T-helper 17 cell (primary cell): ENCODE results near the gene FCN3. TPM values are rescaled to one million over a fixed set of nuclear protein-coding genes. Genes with fewer than 3 reads are reported as not detected.

Experiments used
- ATAC-seq: fragments of 150-1000 bp; cut with Tn5 transposase; 2 replicates; pipeline ENCODE4 v1.10.0; 2021; ENCODE audit warnings: mild to moderate bottlenecking, moderate library complexity
- DNase-seq, 3 donors: peaks; one replicate each; pipeline versions ENCODE4 v3.0.0 to v3.0.0-alpha.2; 2020 to 2021
- H3K9me3 ChIP-seq: one replicate; pipeline ENCODE4 v1.7.0; 2013; ENCODE audit warnings: low read length, mild to moderate bottlenecking; ENCODE audit not compliant: control insufficient read depth, poor library complexity, severe bottlenecking
- H3K27ac Mint-ChIP-seq: one replicate; pipeline ENCODE4 v1.8.0; 2022; ENCODE audit warnings: mild to moderate bottlenecking, moderate library complexity, mixed read lengths
- H3K27me3 Mint-ChIP-seq: one replicate; pipeline ENCODE4 v1.8.0; 2022; ENCODE audit warnings: mixed read lengths
- H3K36me3 Mint-ChIP-seq: one replicate; pipeline ENCODE4 v1.8.0; 2022; ENCODE audit warnings: low read depth, mixed read lengths
- H3K4me1 Mint-ChIP-seq: one replicate; pipeline ENCODE4 v1.8.0; 2022; ENCODE audit warnings: mild to moderate bottlenecking, mixed read lengths
- H3K4me3 Mint-ChIP-seq: one replicate; pipeline ENCODE4 v1.8.0; 2022; ENCODE audit warnings: mild to moderate bottlenecking, moderate library complexity, mixed read lengths
- total RNA-seq, 4 donors: library from RNA in 2 of 4; stranded (reverse) in 2 of 4; gene quantifications; one replicate each; pipeline ENCODE4 v1.2.3 and lab custom pipeline; 2022 to 2026

Gene FCN3
- total RNA-seq, 2 donors from 2014 or later = not detected

- peaks cover 57% of the 10 kb centered on the region for H3K4me1 Mint-ChIP-seq
- H3K27ac Mint-ChIP-seq = peak overlapping the region; percentile 98
- ATAC-seq (peak; percentile 87), DNase-seq (peak; percentile 64 to 76 (median 67))
- H3K27me3 Mint-ChIP-seq = no peaks in the 10 kb centered on the region
- H3K4me3 Mint-ChIP-seq = peak overlapping the region; percentile 99
- H3K36me3 Mint-ChIP-seq = peaks cover 10% of the 10 kb centered on the region
- H3K9me3 ChIP-seq = no peaks in the 10 kb centered on the region
Measured at GRCh38 chr1:27342778-27343638, 31.6 kb downstream of the FCN3 start.

- Mint-ChIP-seq H3K4me3 (peak overlapping the region; percentile 99), H3K27ac (peak overlapping the region; percentile 98), H3K27me3 (no peaks in the 10 kb centered on the region), H3K36me3 (peaks cover 9% of the 10 kb centered on the region), H3K4me1 (peaks cover 53% of the 10 kb centered on the region)
- DNase-seq = no peak
- no peaks in the 10 kb centered on the region for H3K9me3 ChIP-seq
- ATAC-seq = peak; percentile 48
Measured at GRCh38 chr1:27342391-27342777, 32.2 kb downstream of the FCN3 start.

- H3K27ac Mint-ChIP-seq = peak within 1 kb of the TSS; percentile 98
- peak; percentile 45 to 56 (median 54) for DNase-seq
- H3K9me3 ChIP-seq = no peaks in the 10 kb centered on the region
- no peaks in the 10 kb centered on the region for H3K27me3 Mint-ChIP-seq
- H3K4me3 Mint-ChIP-seq = peak within 1 kb of the TSS; percentile 99
- H3K4me1 Mint-ChIP-seq = peaks cover 49% of the 10 kb centered on the region
- peaks cover 9% of the 10 kb centered on the region for H3K36me3 Mint-ChIP-seq
- ATAC-seq = peak; percentile 66
Measured at GRCh38 chr1:27341525-27342252, 32.9 kb downstream of the FCN3 start, which contains the start of gene SYTL1. Gene SYTL1, plus strand, starts transcription at chr1:27342022. Its CDS starts 3,313 bp downstream, at chr1:27345335.

- H3K9me3 ChIP-seq = no peaks in the 10 kb centered on the region
- Mint-ChIP-seq H3K27ac (peak overlapping the region; percentile 98), H3K27me3 (no peaks in the 10 kb centered on the region), H3K4me1 (peaks cover 39% of the 10 kb centered on the region), H3K36me3 (peaks cover 5% of the 10 kb centered on the region), H3K4me3 (peak overlapping the region; percentile 76)
- no peak for DNase-seq
- ATAC-seq = no peak
Measured at GRCh38 chr1:27339213-27339612, 35.4 kb downstream of the FCN3 start.

- H3K9me3 ChIP-seq = no peaks in the 10 kb centered on the region
- DNase-seq = no peak
- peaks cover 5% of the 10 kb centered on the region for H3K36me3 Mint-ChIP-seq
- peak overlapping the region; percentile 98 for H3K27ac Mint-ChIP-seq
- peak overlapping the region; percentile 76 for H3K4me3 Mint-ChIP-seq
- H3K4me1 Mint-ChIP-seq = peaks cover 37% of the 10 kb centered on the region
- H3K27me3 Mint-ChIP-seq = no peaks in the 10 kb centered on the region
- no peak for ATAC-seq
Measured at GRCh38 chr1:27338751-27339150, 35.9 kb downstream of the FCN3 start.

- DNase-seq = no peak
- H3K4me3 Mint-ChIP-seq = no peak overlapping the region
- peaks cover 35% of the 10 kb centered on the region for H3K4me1 Mint-ChIP-seq
- H3K36me3 Mint-ChIP-seq = no peaks in the 10 kb centered on the region
- H3K27me3 Mint-ChIP-seq = no peaks in the 10 kb centered on the region
- H3K27ac Mint-ChIP-seq = peak overlapping the region; percentile 75
- H3K9me3 ChIP-seq = no peaks in the 10 kb centered on the region
- no peak for ATAC-seq
Measured at GRCh38 chr1:27336756-27337155, 37.9 kb downstream of the FCN3 start.

- DNase-seq = no peak
- Mint-ChIP-seq H3K4me1 (peaks cover 29% of the 10 kb centered on the region), H3K27ac (no peak overlapping the region), H3K36me3 (no peaks in the 10 kb centered on the region), H3K4me3 (no peak overlapping the region), H3K27me3 (no peaks in the 10 kb centered on the region)
- ATAC-seq = no peak
- no peaks in the 10 kb centered on the region for H3K9me3 ChIP-seq
Measured at GRCh38 chr1:27335506-27336422, 38.9 kb downstream of the FCN3 start.

- H3K36me3 Mint-ChIP-seq = no peaks in the 10 kb centered on the region
Measured at GRCh38 chr1:27333717-27334279, 40.8 kb downstream of the FCN3 start.

GRCh38 chr1:27332536-27333281 is 41.9 kb downstream of the FCN3 start:
- H3K27ac Mint-ChIP-seq = peak overlapping the region; percentile 60
- H3K4me1 Mint-ChIP-seq = peaks cover 33% of the 10 kb centered on the region
- DNase-seq (peak; percentile 45 to 58 (median 52)), ATAC-seq (peak; percentile 86)
- H3K4me3 Mint-ChIP-seq = no peak overlapping the region
- peaks cover 2% of the 10 kb centered on the region for H3K36me3 Mint-ChIP-seq
- no peaks in the 10 kb centered on the region for H3K27me3 Mint-ChIP-seq
- H3K9me3 ChIP-seq = no peaks in the 10 kb centered on the region

More at GRCh38 chr1:27333717-27334279, 40.8 kb downstream of the FCN3 start:
- H3K4me3 Mint-ChIP-seq = no peak overlapping the region
- peak overlapping the region; percentile 60 for H3K27ac Mint-ChIP-seq
- H3K9me3 ChIP-seq = no peaks in the 10 kb centered on the region
- DNase-seq (no peak), ATAC-seq (no peak)
- peaks cover 22% of the 10 kb centered on the region for H3K4me1 Mint-ChIP-seq
- H3K27me3 Mint-ChIP-seq = no peaks in the 10 kb centered on the region

GRCh38 chr1:27331922-27332321 is 42.7 kb downstream of the FCN3 start:
- Mint-ChIP-seq H3K4me1 (peaks cover 34% of the 10 kb centered on the region), H3K27me3 (no peaks in the 10 kb centered on the region), H3K27ac (peak overlapping the region; percentile 60), H3K36me3 (peaks cover 2% of the 10 kb centered on the region), H3K4me3 (no peak overlapping the region)
- H3K9me3 ChIP-seq = no peaks in the 10 kb centered on the region
- no peak for DNase-seq
- ATAC-seq = no peak

GRCh38 chr1:27331426-27331825 is 43.2 kb downstream of the FCN3 start:
- peaks cover 36% of the 10 kb centered on the region for H3K4me1 Mint-ChIP-seq
- H3K27ac Mint-ChIP-seq = peak overlapping the region; percentile 60
- peaks cover 2% of the 10 kb centered on the region for H3K36me3 Mint-ChIP-seq
- H3K9me3 ChIP-seq = no peaks in the 10 kb centered on the region
- H3K27me3 Mint-ChIP-seq = no peaks in the 10 kb centered on the region
- H3K4me3 Mint-ChIP-seq = no peak overlapping the region
- ATAC-seq (no peak), DNase-seq (no peak)

- H3K4me1 Mint-ChIP-seq = peaks cover 36% of the 10 kb centered on the region
- H3K9me3 ChIP-seq = no peaks in the 10 kb centered on the region
- ATAC-seq (no peak), DNase-seq (no peak)
- no peak overlapping the region for H3K4me3 Mint-ChIP-seq
- peaks cover 2% of the 10 kb centered on the region for H3K36me3 Mint-ChIP-seq
- H3K27ac Mint-ChIP-seq = no peak overlapping the region
- H3K27me3 Mint-ChIP-seq = no peaks in the 10 kb centered on the region
Measured at GRCh38 chr1:27330786-27331185, 43.8 kb downstream of the FCN3 start.
